NCI-H146 (cell line): ENCODE results near the gene RNF217.

Experiments used
- DNase-seq: peaks from one replicate; lab custom pipeline; 2025; lab: John Stamatoyannopoulos, UW

Gene RNF217

DNA sequence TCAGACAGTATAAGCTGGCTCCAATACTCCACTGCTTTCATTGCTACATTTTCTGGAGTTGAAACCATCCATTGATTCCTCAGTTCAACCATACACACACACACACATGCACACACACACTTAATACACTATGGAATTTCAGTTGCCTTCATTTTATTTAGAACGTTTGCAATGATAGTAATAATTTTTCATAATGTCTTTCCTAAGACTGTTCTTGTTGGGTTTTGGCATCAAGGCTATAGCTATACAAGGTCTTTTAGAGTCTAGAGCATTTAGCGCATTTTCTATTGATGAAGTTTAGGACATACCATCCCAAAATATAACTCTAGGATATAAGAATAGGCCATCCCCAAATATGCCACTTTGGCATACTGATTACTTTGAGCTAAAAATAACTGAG, 175.8 kb downstream of the RNF217 start:
- DNase-seq: no peak

DNA sequence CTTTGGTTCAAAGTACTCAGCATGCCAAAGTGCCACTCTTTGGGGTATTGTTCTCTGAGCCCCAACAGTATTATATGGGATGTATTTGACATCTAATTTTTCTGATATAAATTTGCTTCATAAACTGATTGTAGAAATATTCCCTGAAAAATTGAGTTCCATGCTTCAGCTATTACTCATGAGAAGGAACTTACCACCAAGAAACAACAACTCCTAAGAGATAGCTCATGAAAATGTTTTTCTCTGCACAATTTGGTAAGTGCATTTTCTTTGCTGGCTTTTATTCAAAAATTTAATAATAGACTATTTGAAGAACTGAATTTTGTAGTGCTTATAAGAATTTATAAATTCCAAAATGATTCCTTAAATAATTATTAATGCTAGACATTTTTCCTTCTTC, 178.6 kb downstream of the RNF217 start:
- no peak for DNase-seq
